Stimulated activated naive CD8-positive, alpha-beta T cell treated with anti-CD3 and anti-CD28 coated beads, Interleukin-15, Interleukin-2, amounts not matched to agents 100 ng/mL and 50 ng/mL, for 24 hours (primary cell): ENCODE data around the gene SYNJ2.
"Not testable (repeated sequence)": the region's sequence is repeated elsewhere in the genome, so short reads cannot be mapped to it uniquely, and the experiment has no call there.

Source experiments
- H3K27ac Mint-ChIP-seq: one replicate; pipeline ENCODE4 v1.8.0; 2021; ENCODE audit warnings: mild to moderate bottlenecking, mixed read lengths
- H3K27me3 Mint-ChIP-seq: one replicate; pipeline ENCODE4 v1.8.0; 2021; ENCODE audit warnings: mixed read lengths
- H3K36me3 Mint-ChIP-seq: one replicate; pipeline ENCODE4 v1.8.0; 2021; ENCODE audit warnings: low read depth, mixed read lengths
- H3K4me1 Mint-ChIP-seq: one replicate; pipeline ENCODE4 v1.8.0; 2021; ENCODE audit warnings: low read depth, mixed read lengths
- H3K4me3 Mint-ChIP-seq: one replicate; pipeline ENCODE4 v1.8.0; 2021; ENCODE audit warnings: mild to moderate bottlenecking, mixed read lengths
- H3K9me3 Mint-ChIP-seq: one replicate; pipeline ENCODE4 v1.8.0; 2021; ENCODE audit warnings: mixed read lengths

Gene SYNJ2

GRCh38 chr6:157946865-157947532, 34.7 kb upstream of the SYNJ2 start:
- H3K4me1 Mint-ChIP-seq, result peaks cover 35% of the 10 kb centered on the region
- peaks cover 11% of the 10 kb centered on the region for H3K27me3 Mint-ChIP-seq
- H3K4me3 Mint-ChIP-seq, result no peak overlapping the region
- H3K36me3 Mint-ChIP-seq, result peaks cover 59% of the 10 kb centered on the region
- H3K27ac Mint-ChIP-seq, result peak overlapping the region; percentile 10
- peaks cover 23% of the 10 kb centered on the region for H3K9me3 Mint-ChIP-seq

GRCh38 chr6:157950899-157951298, 30.8 kb upstream of the SYNJ2 start:
- Mint-ChIP-seq H3K9me3 (peaks cover 23% of the 10 kb centered on the region), H3K27me3 (peaks cover 20% of the 10 kb centered on the region), H3K4me1 (peaks cover 13% of the 10 kb centered on the region), H3K36me3 (peaks cover 22% of the 10 kb centered on the region)
- not testable (repeated sequence) for H3K4me3 Mint-ChIP-seq, H3K27ac Mint-ChIP-seq

- H3K4me3 Mint-ChIP-seq, result no peak overlapping the region
- H3K27ac Mint-ChIP-seq, result no peak overlapping the region
- peaks cover 20% of the 10 kb centered on the region for H3K27me3 Mint-ChIP-seq
- H3K9me3 Mint-ChIP-seq, result peaks cover 23% of the 10 kb centered on the region
- H3K36me3 Mint-ChIP-seq, result peaks cover 12% of the 10 kb centered on the region
- peaks cover 4% of the 10 kb centered on the region for H3K4me1 Mint-ChIP-seq
Observed at GRCh38 chr6:157951828-157952227, 29.8 kb upstream of the SYNJ2 start.

- H3K27ac Mint-ChIP-seq, result no peak overlapping the region
- H3K4me1 Mint-ChIP-seq, result no peaks in the 10 kb centered on the region
Observed at GRCh38 chr6:157952861-157953351, 28.8 kb upstream of the SYNJ2 start.

GRCh38 chr6:157953580-157954091, 28.0 kb upstream of the SYNJ2 start:
- Mint-ChIP-seq H3K27me3 (peaks cover 20% of the 10 kb centered on the region), H3K36me3 (peaks cover 4% of the 10 kb centered on the region), H3K27ac (no peak overlapping the region), H3K4me3 (no peak overlapping the region), H3K9me3 (peaks cover 23% of the 10 kb centered on the region), H3K4me1 (no peaks in the 10 kb centered on the region)

More at GRCh38 chr6:157952861-157953351, 28.8 kb upstream of the SYNJ2 start:
- Mint-ChIP-seq H3K27me3 (peaks cover 20% of the 10 kb centered on the region), H3K36me3 (peaks cover 4% of the 10 kb centered on the region), H3K4me3 (no peak overlapping the region), H3K9me3 (peaks cover 23% of the 10 kb centered on the region)

- Mint-ChIP-seq H3K4me3 (no peak overlapping the region), H3K36me3 (peaks cover 4% of the 10 kb centered on the region), H3K4me1 (no peaks in the 10 kb centered on the region), H3K27ac (no peak overlapping the region), H3K9me3 (peaks cover 17% of the 10 kb centered on the region), H3K27me3 (peaks cover 20% of the 10 kb centered on the region)
Observed at GRCh38 chr6:157954150-157955117, 27.2 kb upstream of the SYNJ2 start.

GRCh38 chr6:157955675-157956074, 26.0 kb upstream of the SYNJ2 start:
- H3K4me1 Mint-ChIP-seq, result no peaks in the 10 kb centered on the region
- H3K27me3 Mint-ChIP-seq, result peaks cover 16% of the 10 kb centered on the region

GRCh38 chr6:157956171-157956730, 25.4 kb upstream of the SYNJ2 start:
- Mint-ChIP-seq H3K9me3 (peaks cover 8% of the 10 kb centered on the region), H3K36me3 (peaks cover 4% of the 10 kb centered on the region), H3K27ac (no peak overlapping the region), H3K27me3 (peaks cover 10% of the 10 kb centered on the region), H3K4me1 (peaks cover 3% of the 10 kb centered on the region), H3K4me3 (no peak overlapping the region)

More at GRCh38 chr6:157955675-157956074, 26.0 kb upstream of the SYNJ2 start:
- Mint-ChIP-seq H3K4me3 (no peak overlapping the region), H3K9me3 (peaks cover 13% of the 10 kb centered on the region), H3K36me3 (peaks cover 4% of the 10 kb centered on the region), H3K27ac (no peak overlapping the region)

- Mint-ChIP-seq H3K27ac (no peak overlapping the region), H3K4me1 (peaks cover 30% of the 10 kb centered on the region), H3K9me3 (peaks cover 8% of the 10 kb centered on the region), H3K27me3 (no peaks in the 10 kb centered on the region), H3K4me3 (no peak overlapping the region), H3K36me3 (peaks cover 4% of the 10 kb centered on the region)
Observed at GRCh38 chr6:157959451-157960227, 22.0 kb upstream of the SYNJ2 start.

- H3K4me3 Mint-ChIP-seq, result no peak overlapping the region
- peak overlapping the region; percentile 2 for H3K27ac Mint-ChIP-seq
- peaks cover 8% of the 10 kb centered on the region for H3K9me3 Mint-ChIP-seq
- H3K27me3 Mint-ChIP-seq, result no peaks in the 10 kb centered on the region
- H3K36me3 Mint-ChIP-seq, result peaks cover 4% of the 10 kb centered on the region
- H3K4me1 Mint-ChIP-seq, result peaks cover 30% of the 10 kb centered on the region
Observed at GRCh38 chr6:157961153-157961831, 20.4 kb upstream of the SYNJ2 start.

- Mint-ChIP-seq H3K27ac (peak overlapping the region; percentile 85), H3K36me3 (peaks cover 4% of the 10 kb centered on the region), H3K4me1 (peaks cover 30% of the 10 kb centered on the region), H3K4me3 (peak overlapping the region; percentile 66), H3K9me3 (peaks cover 8% of the 10 kb centered on the region), H3K27me3 (no peaks in the 10 kb centered on the region)
Observed at GRCh38 chr6:157961832-157962575, 19.7 kb upstream of the SYNJ2 start.

GRCh38 chr6:157962601-157963302, 18.9 kb upstream of the SYNJ2 start:
- Mint-ChIP-seq H3K27me3 (no peaks in the 10 kb centered on the region), H3K36me3 (peaks cover 4% of the 10 kb centered on the region), H3K9me3 (peaks cover 8% of the 10 kb centered on the region), H3K27ac (peak overlapping the region; percentile 85), H3K4me3 (peak overlapping the region; percentile 66), H3K4me1 (peaks cover 30% of the 10 kb centered on the region)

- Mint-ChIP-seq H3K4me1 (peaks cover 34% of the 10 kb centered on the region), H3K27ac (no peak overlapping the region), H3K27me3 (no peaks in the 10 kb centered on the region), H3K9me3 (peaks cover 4% of the 10 kb centered on the region), H3K4me3 (no peak overlapping the region), H3K36me3 (no peaks in the 10 kb centered on the region)
Observed at GRCh38 chr6:157964100-157964499, 17.6 kb upstream of the SYNJ2 start.
